Panc1 (cell line): ENCODE results near the gene STRAP. TPM values are rescaled to one million over a fixed set of nuclear protein-coding genes. Genes with fewer than 3 reads are reported as not detected.

Source experiments
- ATAC-seq: fragments of 200-7000 bp; cut with Tn5 transposase; 2 replicates; pipeline ENCODE4 v1.9.1; 2020; ENCODE audit warnings: mild to moderate bottlenecking, moderate library complexity
- BruUV-seq: library from RNA; stranded (reverse); fragments of 400-500 nt; replicated peaks from 2 replicates; lab custom pipeline; 2021; lab: Mats Ljungman, UMichigan
- CTCF ChIA-PET: fragments of 300-600 bp; sonication (Branson Sonifier 250); formaldehyde crosslinking; loops from one replicate; lab custom pipeline; 2022; ENCODE audit warnings: antibody characterized with exemption; lab: Charles Lee
- POLR2A ChIA-PET: fragments of 300-600 bp; sonication (Branson Sonifier 250); formaldehyde crosslinking; loops from one replicate; lab custom pipeline; 2022; ENCODE audit warnings: antibody characterized with exemption; lab: Charles Lee
- DNase-seq: peaks from one replicate; pipeline ENCODE4 v3.0.0-alpha.2; 2010; ENCODE audit warnings: low read depth, low spot score
- H3K27ac ChIP-seq: 2 replicates; pipeline ENCODE4 v1.5.1; 2011; ENCODE audit warnings: mild to moderate bottlenecking, low read length, inconsistent platforms
- H3K27me3 ChIP-seq: fragments of 200-500 bp; sonication (Bioruptor generic); 2 replicates; pipeline ENCODE4 v1.6.0; 2014; ENCODE audit warnings: low read length, inconsistent platforms; ENCODE audit not compliant: control insufficient read depth, insufficient read depth
- H3K36me3 ChIP-seq: fragments of 200-500 bp; sonication (Bioruptor generic); 2 replicates; pipeline ENCODE4 v1.5.1; 2014; ENCODE audit warnings: inconsistent platforms, mild to moderate bottlenecking, low read length, moderate library complexity; ENCODE audit not compliant: control insufficient read depth, insufficient read depth
- H3K4me1 ChIP-seq: 2 replicates; pipeline ENCODE4 v1.5.1; 2011; ENCODE audit warnings: inconsistent platforms, mild to moderate bottlenecking, low read length, moderate library complexity; ENCODE audit not compliant: control insufficient read depth, insufficient read depth
- H3K4me3 ChIP-seq, 2 experiments: 2 replicates each; pipeline ENCODE4 v1.5.1; 2011 to 2012; ENCODE audit warnings: low read depth in 2 of 2, low read length in 2 of 2, mild to moderate bottlenecking in 2 of 2, inconsistent platforms in 1 of 2, moderate library complexity in 1 of 2
- H3K9me3 ChIP-seq: fragments of 200-500 bp; sonication (Bioruptor generic); 2 replicates; pipeline ENCODE4 v1.5.1; 2014; ENCODE audit warnings: low read depth, mild to moderate bottlenecking, inconsistent platforms, low read length, moderate library complexity; ENCODE audit not compliant: control insufficient read depth, insufficient read depth
- POLR2AphosphoS5 ChIP-seq: IDR thresholded peaks from 2 replicates; pipeline ENCODE4 v1.6.1; 2012; ENCODE audit warnings: mild to moderate bottlenecking, low read depth, low read length, moderate library complexity
- SIN3A ChIP-seq: IDR thresholded peaks from 2 replicates; pipeline ENCODE4 v1.6.1; 2012; ENCODE audit warnings: low read depth, mild to moderate bottlenecking, low read length, moderate library complexity, borderline replicate concordance; ENCODE audit not compliant: insufficient read depth
- TCF7L2 ChIP-seq: IDR thresholded peaks from 2 replicates; pipeline ENCODE4 v1.6.1; 2011; ENCODE audit warnings: mild to moderate bottlenecking, low read depth, low read length, inconsistent platforms
- in situ Hi-C: cut with HindIII; loops from 2 replicates; pipeline ENCODE4 v1.10.0; 2016; ENCODE audit warnings: low sequenced_read_pairs, low pct_unique_long_range_greater_than_20kb
- intact Hi-C: fragments of 100-400 bp; cut with micrococcal nuclease; formaldehyde crosslinking; loops from one replicate; pipeline ENCODE4 v1.10.0; 2022; ENCODE audit not compliant: unreplicated experiment
- total RNA-seq: library from RNA; stranded (reverse); gene quantifications from one replicate; pipeline ENCODE4 v1.2.1, GENCODE V29; 2021; ENCODE audit not compliant: unreplicated experiment
- TF ChIP-seq, protein P1 (sequence below): fragments of 450-650 bp; IDR thresholded peaks from 2 replicates; pipeline ENCODE4 v1.5.1; 2017; ENCODE audit warnings: mild to moderate bottlenecking
- TF ChIP-seq, protein P2 (sequence below), 2 experiments: IDR thresholded peaks; 2 replicates each; pipeline ENCODE4 v1.6.1; 2011 to 2012; ENCODE audit warnings: low read depth in 2 of 2, control low read depth in 1 of 2, low read length in 1 of 2, mild to moderate bottlenecking in 1 of 2, moderate library complexity in 1 of 2; ENCODE audit not compliant: insufficient read depth in 1 of 2

STRAP gene
- total RNA-seq, 1 experiment from 2014 or later, result 99.4 TPM

GRCh38 chr12:15875863-15876262 is 6.3 kb upstream of the STRAP start:
- TF ChIP-seq SIN3A (no peak), TCF7L2 (no peak), POLR2AphosphoS5 (no peak)
- TF ChIP-seq, protein P1, sequence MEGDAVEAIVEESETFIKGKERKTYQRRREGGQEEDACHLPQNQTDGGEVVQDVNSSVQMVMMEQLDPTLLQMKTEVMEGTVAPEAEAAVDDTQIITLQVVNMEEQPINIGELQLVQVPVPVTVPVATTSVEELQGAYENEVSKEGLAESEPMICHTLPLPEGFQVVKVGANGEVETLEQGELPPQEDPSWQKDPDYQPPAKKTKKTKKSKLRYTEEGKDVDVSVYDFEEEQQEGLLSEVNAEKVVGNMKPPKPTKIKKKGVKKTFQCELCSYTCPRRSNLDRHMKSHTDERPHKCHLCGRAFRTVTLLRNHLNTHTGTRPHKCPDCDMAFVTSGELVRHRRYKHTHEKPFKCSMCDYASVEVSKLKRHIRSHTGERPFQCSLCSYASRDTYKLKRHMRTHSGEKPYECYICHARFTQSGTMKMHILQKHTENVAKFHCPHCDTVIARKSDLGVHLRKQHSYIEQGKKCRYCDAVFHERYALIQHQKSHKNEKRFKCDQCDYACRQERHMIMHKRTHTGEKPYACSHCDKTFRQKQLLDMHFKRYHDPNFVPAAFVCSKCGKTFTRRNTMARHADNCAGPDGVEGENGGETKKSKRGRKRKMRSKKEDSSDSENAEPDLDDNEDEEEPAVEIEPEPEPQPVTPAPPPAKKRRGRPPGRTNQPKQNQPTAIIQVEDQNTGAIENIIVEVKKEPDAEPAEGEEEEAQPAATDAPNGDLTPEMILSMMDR, result no peak
- TF ChIP-seq, protein P2, sequence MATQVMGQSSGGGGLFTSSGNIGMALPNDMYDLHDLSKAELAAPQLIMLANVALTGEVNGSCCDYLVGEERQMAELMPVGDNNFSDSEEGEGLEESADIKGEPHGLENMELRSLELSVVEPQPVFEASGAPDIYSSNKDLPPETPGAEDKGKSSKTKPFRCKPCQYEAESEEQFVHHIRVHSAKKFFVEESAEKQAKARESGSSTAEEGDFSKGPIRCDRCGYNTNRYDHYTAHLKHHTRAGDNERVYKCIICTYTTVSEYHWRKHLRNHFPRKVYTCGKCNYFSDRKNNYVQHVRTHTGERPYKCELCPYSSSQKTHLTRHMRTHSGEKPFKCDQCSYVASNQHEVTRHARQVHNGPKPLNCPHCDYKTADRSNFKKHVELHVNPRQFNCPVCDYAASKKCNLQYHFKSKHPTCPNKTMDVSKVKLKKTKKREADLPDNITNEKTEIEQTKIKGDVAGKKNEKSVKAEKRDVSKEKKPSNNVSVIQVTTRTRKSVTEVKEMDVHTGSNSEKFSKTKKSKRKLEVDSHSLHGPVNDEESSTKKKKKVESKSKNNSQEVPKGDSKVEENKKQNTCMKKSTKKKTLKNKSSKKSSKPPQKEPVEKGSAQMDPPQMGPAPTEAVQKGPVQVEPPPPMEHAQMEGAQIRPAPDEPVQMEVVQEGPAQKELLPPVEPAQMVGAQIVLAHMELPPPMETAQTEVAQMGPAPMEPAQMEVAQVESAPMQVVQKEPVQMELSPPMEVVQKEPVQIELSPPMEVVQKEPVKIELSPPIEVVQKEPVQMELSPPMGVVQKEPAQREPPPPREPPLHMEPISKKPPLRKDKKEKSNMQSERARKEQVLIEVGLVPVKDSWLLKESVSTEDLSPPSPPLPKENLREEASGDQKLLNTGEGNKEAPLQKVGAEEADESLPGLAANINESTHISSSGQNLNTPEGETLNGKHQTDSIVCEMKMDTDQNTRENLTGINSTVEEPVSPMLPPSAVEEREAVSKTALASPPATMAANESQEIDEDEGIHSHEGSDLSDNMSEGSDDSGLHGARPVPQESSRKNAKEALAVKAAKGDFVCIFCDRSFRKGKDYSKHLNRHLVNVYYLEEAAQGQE (IDR thresholded peaks at IDR 0.05; ENCODE audit: insufficient read depth in 1 of 2, low read depth in 2 of 2, low read length in 1 of 2), result no peak
- DNase-seq, result no peak
- Histone ChIP-seq H3K9me3 (no peaks in the 10 kb centered on the region), H3K27me3 (no peaks in the 10 kb centered on the region), H3K36me3 (no peaks in the 10 kb centered on the region), H3K4me3 (no peak overlapping the region), H3K4me1 (no peaks in the 10 kb centered on the region; the same call in 1 of the 2 replicates), H3K27ac (no peak overlapping the region)
- no TSS peak for BruUV-seq
- intact Hi-C loops, result no loop called here
- no peak for ATAC-seq
- in situ Hi-C loops, result no loop called here
- POLR2A ChIA-PET, result no interaction called here
- CTCF ChIA-PET, result no interaction called here

DNA sequence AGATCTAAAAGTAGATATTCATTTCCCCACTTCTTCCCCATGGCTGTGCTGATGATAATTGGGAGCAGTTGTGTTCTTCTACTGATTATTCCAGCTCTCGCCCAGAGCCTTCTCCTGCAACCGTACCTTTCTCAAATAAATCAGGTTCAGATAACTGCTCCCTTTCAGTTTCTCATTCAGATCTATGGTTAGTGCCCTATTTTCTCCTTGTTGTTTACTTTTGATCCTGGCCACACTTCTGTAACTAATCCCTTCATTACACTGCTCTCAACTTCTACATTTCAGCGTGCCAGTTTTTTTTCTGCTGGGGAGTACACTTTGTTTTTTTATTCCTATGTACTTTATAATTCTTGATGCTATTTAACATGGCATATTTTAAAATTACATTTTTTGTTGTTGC is 2.8 kb upstream of the STRAP start:
- CTCF ChIA-PET, result no interaction called here
- ATAC-seq, result no peak
- in situ Hi-C loops, result no loop called here

More for the DNA sequence above, 2.8 kb upstream of the STRAP start:
- H3K9me3 ChIP-seq, result no peaks in the 10 kb centered on the region
- no peaks in the 10 kb centered on the region for H3K27me3 ChIP-seq
- TF ChIP-seq, protein P1, result no peak
- no peak for TF ChIP-seq POLR2AphosphoS5
- no peak for TF ChIP-seq SIN3A
- TF ChIP-seq TCF7L2, result no peak
- TF ChIP-seq, protein P2 (IDR thresholded peaks at IDR 0.05; ENCODE audit: insufficient read depth in 1 of 2, low read depth in 2 of 2, low read length in 1 of 2), result no peak
- H3K4me1 ChIP-seq, result peaks cover 9% of the 10 kb centered on the region
- intact Hi-C loops, result no loop called here
- peaks cover 4% of the 10 kb centered on the region; the same call in 1 of the 2 replicates for H3K36me3 ChIP-seq
- H3K4me3 ChIP-seq, result no peak overlapping the region
- POLR2A ChIA-PET, result no interaction called here
- no TSS peak for BruUV-seq
- H3K27ac ChIP-seq, result no peak overlapping the region
- no peak for DNase-seq
